HG02884 (cell line): Measurements from ENCODE around the gene SIGLECL1.

Experiments
- ATAC-seq: cut with Tn5 transposase; IDR thresholded peaks from one replicate; pipeline ENCODE4 v1.9.1; 2021; ENCODE audit warnings: mild to moderate bottlenecking, moderate library complexity; ENCODE audit not compliant: unreplicated experiment

SIGLECL1 gene

GRCh38 chr19:51295382-51296126 is 44.7 kb downstream of the SIGLECL1 start:
- no peak for ATAC-seq

DNA sequence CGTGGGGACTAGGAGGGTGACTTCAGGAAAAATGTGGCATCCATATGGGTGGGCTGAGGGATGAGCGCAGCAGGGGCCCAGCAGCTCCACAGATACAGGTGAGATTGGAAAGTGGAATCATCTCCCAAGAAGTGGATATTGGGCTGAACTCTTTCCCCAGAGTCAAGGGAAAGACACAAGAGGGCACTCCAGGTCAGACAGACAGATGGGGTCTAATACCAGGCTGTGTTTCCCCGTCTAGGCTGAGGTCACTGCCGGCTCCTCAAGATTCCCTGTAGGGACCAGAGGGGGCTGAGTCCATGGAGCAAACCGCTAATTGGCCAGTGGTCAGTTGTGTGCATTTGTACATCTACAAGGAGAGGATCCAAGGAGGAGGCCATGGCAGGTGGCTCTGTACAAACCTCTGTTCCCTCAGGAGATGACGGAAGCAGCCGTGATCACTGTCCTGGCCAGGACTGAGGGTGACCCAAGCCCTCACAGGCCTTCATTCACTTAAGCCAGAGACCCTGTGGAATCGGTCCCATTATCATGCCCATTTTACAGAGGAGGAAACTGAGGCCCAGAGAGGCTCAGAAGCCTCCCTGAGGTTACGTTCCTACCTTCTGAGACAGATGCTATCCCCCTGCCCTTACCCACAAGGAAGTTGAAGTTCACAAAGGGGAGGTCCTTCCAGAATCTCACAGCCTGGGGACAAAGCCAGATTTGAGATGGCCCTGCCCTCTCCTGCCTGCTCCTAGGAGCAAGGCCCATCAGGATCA is 45.6 kb downstream of the SIGLECL1 start:
- ATAC-seq = no peak

DNA sequence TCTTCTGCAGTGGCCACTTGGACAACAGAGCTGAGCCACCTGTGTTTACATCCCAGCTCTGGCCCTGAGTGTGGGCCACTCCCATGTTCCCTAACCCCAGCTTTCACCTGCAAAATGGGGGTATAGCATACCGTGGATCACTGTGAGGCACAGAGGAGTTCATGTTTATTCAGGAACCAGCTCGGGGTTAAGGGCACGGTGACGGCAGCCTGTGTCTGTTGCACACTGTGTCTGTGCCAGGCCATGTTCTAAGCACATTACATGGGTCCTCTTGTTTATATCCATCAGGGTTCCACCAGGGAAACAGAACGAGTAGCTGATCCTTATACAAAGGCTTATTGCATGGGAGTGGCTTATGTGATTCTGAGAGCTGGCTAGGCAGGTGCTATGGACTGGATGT is 46.5 kb downstream of the SIGLECL1 start:
- ATAC-seq = no peak

- ATAC-seq = no peak
Measured at GRCh38 chr19:51301266-51301665, 50.4 kb downstream of the SIGLECL1 start.

- ATAC-seq = no peak
Measured at GRCh38 chr19:51305479-51305878, 54.6 kb downstream of the SIGLECL1 start.

DNA sequence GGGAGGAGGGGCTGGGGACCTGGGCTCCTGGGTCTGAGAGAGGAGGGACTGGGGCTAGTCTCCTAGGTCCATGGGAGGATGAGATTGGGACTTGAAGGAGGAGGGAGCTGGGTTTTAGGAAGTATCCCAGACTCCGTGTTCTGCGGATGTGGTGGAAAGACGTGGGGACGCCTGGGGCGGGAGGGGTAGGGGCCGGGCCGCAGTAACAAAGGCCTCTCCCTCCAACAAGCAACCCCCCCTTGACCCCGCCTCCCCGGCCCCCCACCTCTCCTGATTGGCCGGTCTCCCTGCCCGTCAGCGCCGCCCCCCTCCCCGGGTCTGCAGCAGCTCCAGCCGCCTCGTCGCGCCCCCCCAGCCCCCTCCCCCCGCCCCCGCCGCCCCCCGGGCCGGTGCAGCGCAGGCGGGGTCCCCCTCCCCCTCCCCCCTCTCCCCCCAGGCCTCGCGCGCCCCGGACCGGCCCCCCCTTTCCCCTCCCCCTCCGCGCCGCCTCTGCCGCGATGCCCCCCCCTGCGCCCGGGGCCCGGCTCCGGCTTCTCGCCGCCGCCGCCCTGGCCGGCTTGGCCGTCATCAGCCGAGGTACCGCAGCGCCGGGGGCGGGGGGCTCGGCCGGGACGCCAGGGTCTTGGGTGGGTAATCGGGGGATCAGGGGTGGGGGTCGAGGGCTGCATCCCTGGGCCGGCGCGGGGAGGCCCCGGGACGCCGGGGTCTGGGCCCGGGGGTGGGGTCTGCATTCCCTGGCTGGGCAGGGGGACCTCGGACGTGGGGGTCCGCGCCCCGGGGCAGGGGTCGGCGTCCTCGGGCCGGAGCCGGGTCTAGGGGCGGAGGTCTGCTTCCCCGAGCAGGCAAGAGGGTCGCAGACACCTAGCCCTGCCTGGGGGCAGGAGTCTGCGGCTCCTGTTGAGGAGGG is 60.7 kb downstream of the SIGLECL1 start, which contains the start of gene IGLON5:
Gene IGLON5 (plus strand): TSS at position 294 of the 907 bp plus-strand sequence. CDS start 204 bp downstream, at position 498.
- ATAC-seq = no peak

DNA sequence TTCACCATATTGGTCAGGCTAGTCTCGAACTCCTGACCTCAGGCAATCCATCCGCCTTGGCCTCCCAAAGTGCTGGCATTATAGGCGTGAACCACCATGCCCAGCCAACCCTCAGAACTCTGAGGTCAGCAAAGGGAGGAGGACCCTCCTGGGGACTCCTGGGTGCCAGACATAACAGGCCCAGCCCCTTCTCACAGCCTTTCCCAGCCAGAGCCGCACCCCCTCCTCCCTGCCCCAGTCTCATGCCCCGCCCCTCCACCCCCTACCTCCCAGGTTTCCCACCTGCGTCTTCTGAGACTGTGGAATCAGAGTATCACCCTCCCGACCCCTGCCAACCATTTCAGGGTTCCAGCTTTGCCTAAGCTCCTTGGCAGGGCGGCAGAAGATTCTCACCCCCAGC is 65.8 kb downstream of the SIGLECL1 start:
- no peak for ATAC-seq

DNA sequence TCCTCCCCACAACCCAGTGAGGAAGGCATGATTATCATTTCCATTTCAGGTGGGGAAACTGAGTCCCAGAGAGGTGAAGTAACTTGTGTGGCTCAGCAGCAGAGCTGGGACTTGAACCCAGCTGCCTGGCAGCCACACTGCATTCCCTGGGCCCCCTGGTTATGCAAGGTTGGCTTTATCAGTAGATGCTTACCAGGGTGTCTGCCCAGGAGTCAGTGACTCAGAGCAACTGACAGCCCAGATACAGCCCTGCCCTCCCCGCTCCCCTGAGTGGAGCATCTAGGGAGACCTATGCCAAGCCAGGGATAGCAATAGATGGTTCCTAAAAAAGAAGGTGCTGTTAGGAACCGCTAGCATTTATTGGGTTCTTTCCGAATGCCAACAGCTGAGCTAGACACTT is 66.5 kb downstream of the SIGLECL1 start:
- ATAC-seq = no peak

DNA sequence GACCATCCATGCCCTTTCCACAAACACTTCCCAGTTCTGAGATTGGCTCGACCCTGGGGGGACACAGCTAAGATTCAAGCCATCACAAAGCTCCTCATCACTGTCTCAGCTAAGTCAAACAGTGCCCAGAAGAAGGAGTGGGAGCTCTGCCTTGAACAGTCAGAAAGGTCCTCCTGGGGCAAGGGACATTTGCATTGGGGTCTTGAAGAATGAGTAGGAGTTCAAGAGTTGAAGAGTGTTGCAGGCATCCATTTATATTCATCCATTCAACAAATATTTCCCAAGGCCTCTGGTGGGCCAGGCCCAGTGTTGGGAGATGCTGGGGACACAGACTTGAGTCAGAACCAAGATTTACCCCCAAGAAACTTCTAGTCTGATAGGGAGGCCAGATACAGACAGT is 67.1 kb downstream of the SIGLECL1 start:
- ATAC-seq = no peak
